Omental fat pad (tissue), 4 donors: ENCODE results near the gene CXXC5. TPM values are rescaled to one million over a fixed set of nuclear protein-coding genes. Genes with fewer than 3 reads are reported as not detected.
"Not testable (repeated sequence)": the region's sequence is repeated elsewhere in the genome, so short reads cannot be mapped to it uniquely, and the experiment has no call there.

Experiments used
- ATAC-seq: fragments of 150-250 bp; one replicate; pipeline ENCODE4 v1.9.1; 2016; ENCODE audit warnings: mild to moderate bottlenecking, moderate library complexity; ENCODE audit not compliant: low FRiP score
- DNase-seq: peaks from one replicate; pipeline ENCODE4 v3.0.0-alpha.2; 2019; ENCODE audit warnings: low spot score
- total RNA-seq, 4 donors: library from RNA; depleted of rRNA; stranded (reverse); fragments of >200 nt; gene quantifications; one replicate each; pipeline ENCODE4 v1.1.0, GENCODE V29; 2016
- TF ChIP-seq, protein P1 (sequence below), 3 donors: fragments of 450-650 bp; IDR thresholded peaks; one replicate each; pipeline ENCODE4 v1.5.1; 2016 to 2017; ENCODE audit warnings: antibody characterized with exemption in 3 of 3, mild to moderate bottlenecking in 3 of 3, moderate library complexity in 2 of 3

CXXC5 gene
- total RNA-seq, 4 donors from 2014 or later = 14.9 to 27.3 (median 25.0) TPM

DNA sequence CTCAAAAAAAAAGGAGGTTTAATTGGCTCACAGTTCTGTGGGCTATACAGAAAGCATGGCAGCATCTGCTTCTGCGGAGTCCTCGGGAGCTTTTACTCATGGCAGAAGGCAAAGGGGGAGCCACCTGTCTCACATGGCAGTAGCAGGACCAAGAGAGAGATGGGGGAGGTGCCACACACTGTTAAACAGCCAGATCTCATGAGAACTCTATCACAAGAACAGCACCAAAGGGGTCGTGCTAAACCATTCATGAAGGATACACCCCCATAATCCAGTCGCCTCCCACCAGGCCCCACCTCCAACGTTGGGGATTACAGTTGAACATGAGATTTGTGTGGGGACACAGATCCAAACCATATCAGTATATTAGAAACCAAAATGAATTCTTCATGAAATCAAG is 28.3 kb upstream of the CXXC5 start:
- TF ChIP-seq, protein P1, sequence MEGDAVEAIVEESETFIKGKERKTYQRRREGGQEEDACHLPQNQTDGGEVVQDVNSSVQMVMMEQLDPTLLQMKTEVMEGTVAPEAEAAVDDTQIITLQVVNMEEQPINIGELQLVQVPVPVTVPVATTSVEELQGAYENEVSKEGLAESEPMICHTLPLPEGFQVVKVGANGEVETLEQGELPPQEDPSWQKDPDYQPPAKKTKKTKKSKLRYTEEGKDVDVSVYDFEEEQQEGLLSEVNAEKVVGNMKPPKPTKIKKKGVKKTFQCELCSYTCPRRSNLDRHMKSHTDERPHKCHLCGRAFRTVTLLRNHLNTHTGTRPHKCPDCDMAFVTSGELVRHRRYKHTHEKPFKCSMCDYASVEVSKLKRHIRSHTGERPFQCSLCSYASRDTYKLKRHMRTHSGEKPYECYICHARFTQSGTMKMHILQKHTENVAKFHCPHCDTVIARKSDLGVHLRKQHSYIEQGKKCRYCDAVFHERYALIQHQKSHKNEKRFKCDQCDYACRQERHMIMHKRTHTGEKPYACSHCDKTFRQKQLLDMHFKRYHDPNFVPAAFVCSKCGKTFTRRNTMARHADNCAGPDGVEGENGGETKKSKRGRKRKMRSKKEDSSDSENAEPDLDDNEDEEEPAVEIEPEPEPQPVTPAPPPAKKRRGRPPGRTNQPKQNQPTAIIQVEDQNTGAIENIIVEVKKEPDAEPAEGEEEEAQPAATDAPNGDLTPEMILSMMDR (IDR thresholded peaks at IDR 0.05) = no peak
- no peak for ATAC-seq
- DNase-seq = no peak

DNA sequence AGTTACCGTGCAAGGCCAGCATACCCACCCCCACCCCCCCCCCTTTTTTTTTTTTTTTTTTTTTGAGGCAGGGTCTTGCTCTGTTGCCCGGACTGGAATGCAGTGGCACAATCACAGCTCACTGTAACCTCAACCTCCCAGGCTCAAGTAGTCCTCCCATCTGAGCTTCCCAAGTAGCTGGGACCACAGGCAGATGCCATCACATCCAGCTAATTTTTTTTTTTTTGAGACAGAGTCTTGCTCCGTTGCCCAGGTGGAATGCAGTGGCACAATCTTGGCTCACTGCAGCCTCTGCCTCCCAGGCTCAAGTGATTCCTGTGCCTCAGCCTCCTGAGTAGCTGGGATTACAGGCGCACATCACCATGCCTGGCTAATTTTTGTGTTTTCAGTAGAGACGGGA is 22.8 kb upstream of the CXXC5 start:
- not testable (repeated sequence) for DNase-seq, ATAC-seq

DNA sequence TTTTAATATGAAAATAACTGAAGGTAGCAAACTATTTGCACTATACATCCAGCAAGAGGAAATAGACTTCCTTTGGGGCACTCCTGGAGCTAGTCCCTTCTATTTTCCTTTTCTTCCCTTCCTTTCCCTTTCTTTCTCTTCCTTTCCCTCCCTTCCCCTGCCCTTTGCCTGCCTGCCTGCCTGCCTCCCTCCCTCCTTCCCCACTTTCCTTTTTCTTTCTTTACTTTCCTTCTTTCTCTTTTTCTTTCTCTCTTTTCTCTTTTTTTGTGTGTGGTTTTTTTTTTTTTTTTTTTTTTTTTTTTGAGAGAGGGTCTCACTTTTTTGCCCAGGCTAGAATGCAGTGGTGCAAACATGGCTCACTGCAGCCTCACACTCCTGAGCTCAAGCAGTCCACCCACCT is 17.3 kb upstream of the CXXC5 start:
- DNase-seq (no peak), ATAC-seq (no peak)
- TF ChIP-seq, protein P1 (IDR thresholded peaks at IDR 0.05) = no peak

DNA sequence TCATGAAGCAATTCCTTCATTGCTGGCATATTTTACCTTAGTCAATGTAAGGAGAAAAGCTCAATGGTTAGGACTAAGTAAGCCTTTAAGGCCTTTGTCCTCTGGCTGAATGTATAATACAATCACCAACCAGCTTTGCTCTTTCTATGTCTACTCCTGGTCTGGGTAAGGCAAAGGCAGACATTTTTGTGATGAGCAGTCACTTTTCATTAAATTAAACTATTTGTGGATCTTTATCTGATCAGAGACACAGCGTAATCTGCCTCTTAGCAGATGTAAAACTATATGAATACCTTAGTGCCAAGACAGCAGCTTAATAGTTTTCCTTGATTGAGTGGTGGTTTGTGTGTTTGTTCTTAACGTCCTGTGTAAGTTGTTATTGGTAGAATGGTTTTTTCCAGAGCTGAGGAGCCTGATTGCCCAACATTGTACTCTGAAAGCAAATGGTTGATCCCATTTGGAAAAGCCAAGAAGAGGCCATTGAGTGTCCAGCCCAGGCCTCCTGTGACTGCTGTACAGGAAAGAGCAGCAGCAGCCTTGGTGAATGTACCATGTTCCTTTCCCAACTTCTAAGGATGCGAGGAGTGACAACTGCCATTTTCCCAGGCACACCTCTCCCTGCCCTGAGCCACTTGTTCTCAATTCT is 16.5 kb upstream of the CXXC5 start:
- no peak for DNase-seq

DNA sequence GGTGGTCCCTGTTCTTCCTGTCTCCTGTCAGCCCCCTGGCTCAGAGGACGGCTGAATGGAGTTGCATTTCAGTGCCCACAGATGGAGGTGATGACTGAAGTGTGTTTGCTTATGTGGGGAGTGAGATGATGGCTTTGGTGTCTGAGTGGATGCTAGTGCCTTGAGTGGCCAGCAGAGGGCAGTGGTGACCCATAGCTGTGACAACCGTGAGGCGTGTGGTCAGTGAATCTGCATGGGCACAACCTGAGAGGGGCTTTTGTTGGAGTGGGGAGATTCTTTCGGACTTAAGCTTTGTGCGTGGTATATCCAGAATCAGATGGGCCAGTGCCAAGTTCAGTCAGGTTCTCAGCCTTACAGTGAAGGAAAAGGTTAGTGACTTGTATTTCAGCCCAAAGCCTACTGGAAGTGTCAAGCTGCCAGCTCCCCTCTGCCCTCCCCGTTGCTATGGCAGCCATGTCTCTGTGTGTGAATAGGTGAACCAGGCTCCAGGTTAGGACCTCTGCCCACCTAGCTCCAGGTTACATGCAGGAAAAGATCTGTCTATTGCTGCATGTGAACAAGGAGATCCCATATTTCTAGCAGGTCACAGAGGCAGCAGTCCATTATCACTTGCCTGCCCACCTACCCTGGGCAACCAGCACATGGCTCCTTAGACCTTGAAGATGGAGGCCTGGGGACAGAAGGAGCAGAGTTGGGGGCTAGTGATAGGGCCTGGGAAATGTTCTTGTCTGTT is 14.7 kb upstream of the CXXC5 start:
- TF ChIP-seq, protein P1 (IDR thresholded peaks at IDR 0.05) = peak in 1 of 3 donors; percentile 97
- ATAC-seq (peak; percentile 42), DNase-seq (no peak)

More for the DNA sequence above, 16.5 kb upstream of the CXXC5 start:
- no peak for ATAC-seq
- TF ChIP-seq, protein P1 (IDR thresholded peaks at IDR 0.05) = no peak

DNA sequence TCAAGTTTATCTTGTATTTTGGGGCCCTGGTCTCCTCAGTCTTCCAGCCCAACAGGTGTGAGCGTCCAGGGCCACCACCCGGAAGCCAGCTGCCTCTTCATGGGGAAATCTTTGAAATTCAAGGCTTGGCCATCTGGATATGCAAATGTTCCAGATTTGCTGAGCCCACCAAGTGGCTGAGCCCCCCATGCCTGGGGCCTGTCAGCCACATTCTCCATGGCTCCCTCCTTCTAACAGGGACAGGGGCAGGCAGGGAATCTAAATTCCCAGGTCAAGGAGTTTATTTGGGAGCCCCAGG is 14.2 kb upstream of the CXXC5 start:
- ATAC-seq (no peak), DNase-seq (no peak)
- TF ChIP-seq, protein P1 (IDR thresholded peaks at IDR 0.05) = no peak

DNA sequence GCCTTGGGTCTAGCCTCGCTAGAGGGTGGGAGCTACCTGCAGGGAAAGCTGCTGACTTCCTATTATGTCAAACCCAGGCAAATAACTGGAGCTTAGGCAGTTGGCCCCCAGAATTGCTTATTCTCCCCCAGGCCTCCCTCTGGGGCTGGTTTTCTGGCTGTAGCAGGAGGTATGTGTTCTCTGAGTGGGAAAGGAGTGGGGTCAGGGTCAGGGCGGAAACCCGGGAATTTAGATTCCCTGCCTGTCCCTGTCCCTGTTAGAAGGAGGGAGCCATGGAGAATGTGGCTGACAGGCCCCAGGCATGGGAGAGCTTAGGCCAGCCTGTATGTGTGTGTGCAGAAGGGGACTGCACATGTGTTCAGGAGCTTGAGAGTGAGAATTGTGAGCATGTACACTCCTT is 13.6 kb upstream of the CXXC5 start:
- DNase-seq = no peak
- TF ChIP-seq, protein P1 (IDR thresholded peaks at IDR 0.05) = no peak
- no peak for ATAC-seq
